ENCODE data around the gene GGA1.

Gene GGA1

GRCh38 chr22:37674951-37675929 is 66.6 kb downstream of the GGA1 start, which contains the start of gene LGALS1:
Gene LGALS1 (plus strand): TSS chr22:37675636. CDS start chr22:37675703, 67 bp downstream.
- DNase-seq (ENCODE audit: low read depth) = peak; percentile 66

- DNase-seq (ENCODE audit: low read depth) = no peak
These were observed 67.5 kb downstream of the GGA1 start for GRCh38 chr22:37675930-37676735.

- DNase-seq (ENCODE audit: low read depth) = peak; percentile 91
These were observed 68.3 kb downstream of the GGA1 start for GRCh38 chr22:37676736-37677492.

- DNase-seq (ENCODE audit: low read depth) = no peak
These were observed 68.9 kb downstream of the GGA1 start for GRCh38 chr22:37677493-37677974.

- DNase-seq (ENCODE audit: low read depth) = no peak
These were observed 69.7 kb downstream of the GGA1 start for GRCh38 chr22:37678372-37678771.

- no peak for DNase-seq (ENCODE audit: low read depth)
These were observed 71.0 kb downstream of the GGA1 start for GRCh38 chr22:37679670-37680069.

- DNase-seq (ENCODE audit: low read depth) = no peak
These were observed 71.7 kb downstream of the GGA1 start for GRCh38 chr22:37680191-37680851.

- DNase-seq (ENCODE audit: low read depth) = no peak
These were observed 72.4 kb downstream of the GGA1 start for GRCh38 chr22:37681001-37681424.

GRCh38 chr22:37681556-37682049 is 73.0 kb downstream of the GGA1 start:
- peak; percentile 71 for DNase-seq (ENCODE audit: low read depth)

Measured in activated T-cell treated with anti-CD3 and anti-CD28 coated beads for 48 hours (primary cell).